ENCODE measurements around the gene CEP192.
A peak's percentile ranks its signal among the peaks of the same experiment; 100 is the strongest.
"Not testable (repeated sequence)": the region's sequence is repeated elsewhere in the genome, so short reads cannot be mapped to it uniquely, and the experiment has no call there.

The CEP192 gene

GRCh38 chr18:13036622-13037320 is 45.6 kb downstream of the CEP192 start:
- peak; percentile 38 for DNase-seq

GRCh38 chr18:13039806-13040205 is 48.6 kb downstream of the CEP192 start:
- peak; percentile 8 for DNase-seq

GRCh38 chr18:13043066-13043465 is 51.9 kb downstream of the CEP192 start:
- DNase-seq = no peak

- no peak for DNase-seq
Observed at GRCh38 chr18:13048061-13048595, 57.0 kb downstream of the CEP192 start.

GRCh38 chr18:13051159-13051558 is 60.0 kb downstream of the CEP192 start:
- DNase-seq = no peak

GRCh38 chr18:13051950-13052349 is 60.8 kb downstream of the CEP192 start:
- DNase-seq = no peak

- no peak for DNase-seq
Observed at GRCh38 chr18:13054336-13054735, 63.2 kb downstream of the CEP192 start.

- no peak for DNase-seq
Observed at GRCh38 chr18:13061630-13062189, 70.5 kb downstream of the CEP192 start.

GRCh38 chr18:13067124-13067523 is 76.0 kb downstream of the CEP192 start:
- no peak for DNase-seq

GRCh38 chr18:13067966-13068365 is 76.8 kb downstream of the CEP192 start:
- no peak for DNase-seq

- DNase-seq = no peak
Observed at GRCh38 chr18:13070460-13070859, 79.3 kb downstream of the CEP192 start.

GRCh38 chr18:13076886-13077285 is 85.7 kb downstream of the CEP192 start:
- no peak for DNase-seq

- DNase-seq = no peak
Observed at GRCh38 chr18:13077473-13077872, 86.3 kb downstream of the CEP192 start.

- not testable (repeated sequence) for DNase-seq
Observed at GRCh38 chr18:13078065-13078464, 86.9 kb downstream of the CEP192 start.

- DNase-seq = no peak
Observed at GRCh38 chr18:13086906-13087305, 95.7 kb downstream of the CEP192 start.

- DNase-seq = no peak
Observed at GRCh38 chr18:13095466-13095865, 104.3 kb downstream of the CEP192 start.

- no peak for DNase-seq
Observed at GRCh38 chr18:13096232-13096631, 105.1 kb downstream of the CEP192 start.

- DNase-seq = no peak
Observed at GRCh38 chr18:13096719-13097118, 105.6 kb downstream of the CEP192 start.

- DNase-seq = not testable (repeated sequence)
Observed at GRCh38 chr18:13098104-13098503, 106.9 kb downstream of the CEP192 start.

GRCh38 chr18:13099113-13099512 is 108.0 kb downstream of the CEP192 start:
- no peak for DNase-seq

GRCh38 chr18:13100942-13101658 is 109.9 kb downstream of the CEP192 start:
- DNase-seq = no peak

GRCh38 chr18:13101659-13102197 is 110.6 kb downstream of the CEP192 start:
- no peak for DNase-seq

GRCh38 chr18:13103366-13103765 is 112.2 kb downstream of the CEP192 start:
- no peak for DNase-seq

GRCh38 chr18:13105059-13105458 is 113.9 kb downstream of the CEP192 start:
- DNase-seq = no peak

Measured in HCEC 1CT (cell line).